HG02678 (cell line): ENCODE results near the gene USP13.
"Not testable (repeated sequence)": the region's sequence is repeated elsewhere in the genome, so short reads cannot be mapped to it uniquely, and the experiment has no call there.

Experiments used
- ATAC-seq: cut with Tn5 transposase; IDR thresholded peaks from one replicate; pipeline ENCODE4 v1.9.1; 2021; ENCODE audit warnings: mild to moderate bottlenecking, moderate library complexity; ENCODE audit not compliant: unreplicated experiment

USP13 gene

DNA sequence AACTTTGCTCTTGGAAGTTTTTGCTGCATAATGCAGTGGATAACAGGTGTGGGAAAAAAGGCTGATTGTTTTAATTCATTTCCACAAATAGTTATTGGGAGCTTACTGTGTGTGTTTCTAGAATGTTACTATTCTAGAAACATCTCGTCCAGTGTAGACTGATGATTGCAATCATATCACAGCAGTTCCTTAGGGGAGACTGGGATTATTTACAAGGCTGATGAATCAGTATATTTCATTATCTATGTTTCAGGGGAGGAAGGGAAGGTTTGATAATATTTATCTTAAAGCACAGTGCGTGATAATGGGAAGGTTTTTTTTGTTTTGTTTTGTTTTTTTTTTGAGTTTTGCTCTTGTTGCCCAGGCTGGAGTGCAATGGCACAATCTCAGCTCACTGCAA lies 2.4 kb downstream of the USP13 start:
- ATAC-seq = no peak

DNA sequence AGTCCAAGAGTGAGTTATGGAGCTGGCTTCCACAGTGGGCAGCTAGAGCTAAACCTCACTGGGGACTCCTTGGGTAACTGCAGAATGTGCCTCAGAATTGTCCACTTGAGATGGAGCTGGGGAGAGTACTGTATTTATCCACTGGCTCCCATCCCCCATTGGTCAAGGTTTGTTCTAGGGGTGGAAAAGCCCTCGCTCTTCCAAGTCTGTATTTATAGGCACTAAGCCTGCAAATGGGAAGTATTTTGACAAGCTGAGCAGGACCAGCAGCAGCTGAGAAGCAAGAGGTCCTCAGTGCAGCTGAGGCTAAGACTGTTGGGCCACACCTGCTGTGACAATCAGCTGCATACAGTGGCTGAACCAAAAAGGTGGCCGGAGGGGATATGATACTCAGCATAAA lies 5.8 kb downstream of the USP13 start:
- ATAC-seq = no peak

DNA sequence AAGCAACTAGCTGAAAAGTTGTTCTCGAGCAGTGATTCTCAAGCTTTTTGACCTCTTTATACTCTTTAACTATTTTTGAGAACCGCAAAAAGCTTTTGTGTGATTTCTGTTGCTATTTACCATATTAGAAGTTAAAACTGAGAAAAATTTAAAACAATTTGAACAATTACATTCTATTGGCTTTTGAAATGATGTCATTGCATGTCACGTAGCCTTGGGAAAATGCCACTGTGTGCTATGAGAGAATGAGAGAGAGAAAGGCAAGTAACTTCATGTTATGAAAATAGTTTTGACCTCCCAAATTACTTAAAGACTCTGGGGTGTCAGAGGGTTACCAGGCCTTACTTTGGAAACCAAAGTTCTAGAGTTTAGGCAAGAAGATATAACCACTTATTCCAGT lies 8.0 kb downstream of the USP13 start:
- ATAC-seq = no peak

DNA sequence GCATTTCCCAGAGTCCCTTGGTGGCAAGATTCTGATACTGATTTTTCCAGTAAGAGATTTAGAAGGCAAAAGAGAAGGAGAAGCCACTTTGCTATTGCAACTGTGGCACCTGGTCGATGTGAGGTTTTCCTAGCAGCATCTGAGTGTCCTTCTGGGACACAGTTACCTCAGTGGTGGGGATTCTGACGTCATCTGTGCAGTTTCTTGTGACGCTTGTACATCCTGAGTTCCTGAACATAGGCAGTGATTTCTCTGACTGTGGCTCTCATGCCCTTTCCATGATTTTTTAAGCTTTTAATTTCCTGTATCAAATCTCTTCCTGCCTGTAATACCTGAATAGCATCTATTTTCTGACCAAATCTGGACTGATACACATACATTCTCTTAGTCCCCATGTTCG lies 8.9 kb downstream of the USP13 start:
- ATAC-seq = no peak

DNA sequence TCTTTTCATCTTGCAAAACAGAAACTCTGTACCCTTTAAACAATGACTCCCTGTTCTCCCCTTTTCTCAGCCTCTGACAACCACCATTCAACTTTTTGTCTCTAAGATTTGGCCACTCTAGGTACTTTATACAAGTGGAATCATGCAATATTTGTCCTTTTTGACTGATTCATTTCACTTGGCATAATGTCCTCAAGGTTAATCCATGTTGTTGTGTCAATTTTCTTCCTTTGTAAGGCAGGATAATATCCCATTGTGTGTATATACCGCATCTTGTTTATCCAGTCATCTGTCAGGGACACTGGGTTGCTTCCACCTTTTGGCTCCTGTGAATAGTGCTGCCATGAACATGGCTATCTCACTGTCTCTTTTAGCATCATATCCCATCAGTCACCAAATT lies 10.3 kb downstream of the USP13 start:
- no peak for ATAC-seq

DNA sequence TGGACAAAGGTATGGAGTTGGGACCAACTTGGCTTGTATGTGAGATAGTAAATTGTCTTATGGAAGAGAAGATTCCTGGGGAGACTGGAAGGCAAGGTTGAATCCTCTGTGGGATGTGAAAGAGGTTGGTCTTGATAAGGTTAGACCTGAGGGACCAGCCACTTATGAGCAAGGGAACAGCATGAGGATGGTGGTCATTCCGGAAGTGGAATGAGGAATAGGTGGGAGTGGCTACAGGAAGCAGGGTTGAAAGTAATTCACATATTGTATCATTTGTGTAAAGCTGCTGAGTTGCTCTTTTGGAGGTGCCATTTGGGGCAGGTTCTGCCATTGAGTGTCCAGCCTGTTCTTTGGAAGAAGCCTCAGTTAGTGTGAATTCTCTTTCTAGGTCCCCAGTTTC lies 13.2 kb downstream of the USP13 start:
- ATAC-seq = no peak

DNA sequence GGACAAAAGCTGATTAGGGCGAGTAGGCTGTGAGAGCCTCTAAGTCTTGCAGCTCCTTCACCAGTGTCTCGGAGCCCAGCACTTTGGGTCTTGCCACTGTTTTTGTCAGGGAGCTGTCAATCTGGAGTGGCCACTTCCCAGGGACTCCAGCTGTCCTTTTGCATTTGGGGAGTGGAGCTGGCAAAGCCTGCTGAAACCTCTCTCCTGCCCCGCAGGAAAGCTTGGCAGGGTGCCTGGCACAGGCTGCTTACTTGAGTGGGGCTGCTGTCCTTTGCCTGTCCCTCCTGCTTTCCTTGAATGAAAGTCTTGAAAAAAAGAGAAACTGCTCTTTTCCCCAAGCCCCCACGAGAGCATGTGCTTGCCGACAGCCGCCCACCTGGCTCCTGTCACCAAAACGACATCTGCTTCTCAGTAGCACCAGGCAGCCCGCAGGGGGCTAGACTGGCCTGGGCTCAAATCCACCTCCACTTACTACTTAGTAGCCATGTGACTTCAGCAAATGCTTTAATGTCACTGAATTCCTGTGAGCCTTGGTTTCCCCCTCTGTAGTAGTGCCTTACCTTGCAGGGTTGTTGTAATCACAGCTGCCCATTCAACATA lies 13.7 kb downstream of the USP13 start:
- ATAC-seq = no peak

DNA sequence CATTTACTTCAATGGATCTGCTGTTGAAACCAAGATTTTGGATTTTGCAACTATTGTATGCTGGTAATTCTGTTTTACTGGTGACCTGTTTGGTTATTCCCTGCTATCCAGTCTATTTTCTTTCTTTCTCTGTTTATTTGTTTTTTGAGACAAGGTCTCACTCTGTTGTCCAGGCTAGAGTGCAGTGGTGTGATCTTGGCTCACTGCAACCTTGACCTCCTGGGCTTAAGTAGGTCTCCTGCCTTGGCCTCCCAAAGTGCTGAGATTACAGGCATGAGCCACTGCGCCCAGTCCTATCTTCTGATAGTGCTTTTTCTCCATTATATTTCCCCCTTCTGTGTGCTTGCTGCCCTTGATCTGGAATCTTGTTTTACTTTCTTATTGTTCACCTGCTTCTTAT lies 15.6 kb downstream of the USP13 start:
- ATAC-seq = no peak

DNA sequence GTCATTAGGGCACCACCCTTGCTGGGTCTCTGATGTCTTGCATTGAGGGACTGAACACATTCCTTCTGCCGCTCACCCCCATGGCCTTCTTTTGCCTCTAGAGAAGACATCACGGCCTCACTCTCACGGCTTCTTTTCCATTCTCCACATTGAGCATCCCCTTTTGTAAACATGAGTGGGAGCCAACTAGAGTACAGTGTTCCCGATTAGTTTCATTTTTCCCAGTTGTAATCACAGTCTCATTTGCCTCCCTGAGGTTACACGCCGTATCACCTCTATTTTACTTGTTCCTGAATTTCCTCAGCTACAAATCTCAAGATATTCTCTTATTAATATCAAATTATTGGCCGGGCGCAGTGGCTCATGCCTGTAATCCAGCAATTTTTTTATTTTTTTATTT lies 17.5 kb downstream of the USP13 start:
- no peak for ATAC-seq

DNA sequence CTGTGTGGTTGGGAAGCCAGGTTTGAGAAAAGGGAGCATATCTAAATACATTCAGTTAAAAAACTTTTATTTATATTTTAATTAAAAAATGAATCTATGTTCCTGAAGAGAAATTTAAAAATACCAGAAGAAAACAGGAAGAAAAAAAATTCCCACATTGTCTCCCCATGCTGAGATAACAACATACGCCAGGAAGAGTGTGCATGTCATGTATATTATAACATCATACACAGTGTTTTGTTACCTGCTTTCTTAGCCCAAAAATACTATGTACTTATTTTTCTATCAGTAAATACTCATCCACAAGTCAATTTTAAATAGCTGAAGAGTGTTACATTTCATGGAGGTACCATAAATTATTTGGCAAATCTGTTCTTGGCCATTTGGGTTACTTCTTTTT lies 18.5 kb downstream of the USP13 start:
- no peak for ATAC-seq

DNA sequence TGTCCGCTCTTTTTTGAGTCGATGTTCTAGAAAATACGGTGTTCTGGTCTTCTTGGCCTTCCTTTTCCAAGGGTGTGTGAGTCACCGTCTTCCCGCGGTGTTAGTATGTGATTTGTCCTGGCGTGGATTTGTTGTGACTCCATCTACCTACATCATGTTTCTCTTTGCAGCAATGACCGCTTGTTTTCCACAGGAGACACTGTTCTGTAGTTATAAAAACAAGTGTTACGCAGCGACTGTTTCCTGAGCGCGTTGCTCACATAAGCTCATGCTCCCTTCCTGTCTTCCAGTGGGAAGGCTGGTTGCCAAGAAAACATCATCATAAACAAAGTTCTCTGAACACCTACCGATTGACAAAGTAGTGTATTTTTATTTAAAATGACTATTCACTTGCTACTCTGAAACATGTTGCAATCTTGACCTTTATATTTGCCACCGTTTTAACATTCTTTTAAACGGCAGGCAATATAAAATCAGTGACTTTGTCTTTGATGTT lies 19.0 kb downstream of the USP13 start:
- no peak for ATAC-seq

DNA sequence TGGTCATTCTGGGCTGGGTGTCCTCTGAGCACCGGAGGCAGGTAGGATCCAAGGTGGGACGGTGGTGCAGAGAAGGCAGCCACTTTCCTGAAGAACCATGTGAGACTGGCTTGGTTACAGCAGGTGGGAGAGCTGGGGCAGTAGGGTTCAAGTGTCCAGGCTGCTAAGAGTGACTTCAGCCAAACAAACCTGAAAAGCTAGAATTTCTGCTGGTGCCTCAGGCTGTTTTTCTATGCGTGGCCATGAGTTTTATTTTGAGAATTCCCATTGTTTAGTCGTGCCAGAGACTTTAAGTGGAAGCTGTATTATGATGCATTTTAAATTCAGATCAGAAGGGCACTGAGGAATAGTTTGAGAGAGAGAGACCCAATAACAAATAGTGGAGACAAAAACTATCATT lies 20.1 kb downstream of the USP13 start:
- no peak for ATAC-seq

DNA sequence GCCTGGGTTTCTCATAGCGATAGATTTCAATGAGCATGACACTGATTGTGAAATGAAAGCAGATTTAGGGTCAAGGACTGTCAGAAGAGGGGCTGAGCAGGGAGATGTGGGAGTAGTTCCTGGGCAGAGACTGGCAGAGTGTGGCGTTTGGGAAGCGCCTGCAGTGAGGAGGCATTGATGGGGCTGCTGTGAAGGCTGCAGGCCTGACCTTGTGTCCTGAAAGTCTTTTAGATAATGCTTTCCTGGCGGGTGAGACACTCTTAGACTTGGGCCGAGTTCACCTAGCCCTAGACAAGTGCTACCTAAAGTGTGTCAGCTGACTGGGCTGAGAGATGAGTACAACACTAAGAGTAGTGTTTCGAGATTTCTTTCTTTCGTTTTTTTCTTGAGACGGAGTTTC lies 20.7 kb downstream of the USP13 start:
- no peak for ATAC-seq

DNA sequence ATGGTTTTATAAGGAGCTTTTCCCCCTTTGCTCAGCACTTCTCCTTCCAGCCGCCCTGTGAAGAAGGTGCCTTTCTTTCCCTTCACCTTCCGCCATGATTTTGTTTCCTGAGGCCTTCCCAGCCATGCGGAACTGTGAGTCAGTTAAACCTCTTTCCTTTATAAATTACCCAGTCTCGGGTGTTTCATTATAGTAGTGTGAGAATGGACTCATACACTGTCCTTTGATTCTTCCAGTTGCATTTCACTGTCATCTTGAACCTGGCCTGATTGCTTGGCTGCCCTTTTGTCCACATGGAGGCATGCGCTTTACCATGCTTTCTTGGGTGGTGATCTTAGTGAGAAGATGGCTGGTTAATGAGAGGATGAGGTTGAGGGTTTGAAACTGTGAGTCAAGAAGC lies 23.2 kb downstream of the USP13 start:
- ATAC-seq = no peak

DNA sequence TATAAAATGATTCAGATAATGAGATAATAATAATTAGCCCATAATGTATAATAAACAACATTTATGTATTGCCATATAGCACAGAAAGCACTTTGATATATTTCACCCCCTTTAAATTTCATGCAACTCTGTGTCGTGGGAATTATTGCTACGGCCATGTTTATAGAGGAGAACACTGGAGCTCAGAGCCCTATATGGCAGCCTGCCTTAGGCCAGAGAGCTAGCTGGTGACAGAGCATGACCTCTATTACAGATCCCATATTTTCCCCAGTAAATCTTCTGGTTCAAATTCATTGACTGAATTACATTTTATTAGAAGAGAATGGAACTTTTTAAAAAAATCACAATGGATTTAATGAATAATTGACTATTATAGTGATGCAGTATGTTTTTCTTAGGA lies 25.0 kb downstream of the USP13 start:
- ATAC-seq = no peak

DNA sequence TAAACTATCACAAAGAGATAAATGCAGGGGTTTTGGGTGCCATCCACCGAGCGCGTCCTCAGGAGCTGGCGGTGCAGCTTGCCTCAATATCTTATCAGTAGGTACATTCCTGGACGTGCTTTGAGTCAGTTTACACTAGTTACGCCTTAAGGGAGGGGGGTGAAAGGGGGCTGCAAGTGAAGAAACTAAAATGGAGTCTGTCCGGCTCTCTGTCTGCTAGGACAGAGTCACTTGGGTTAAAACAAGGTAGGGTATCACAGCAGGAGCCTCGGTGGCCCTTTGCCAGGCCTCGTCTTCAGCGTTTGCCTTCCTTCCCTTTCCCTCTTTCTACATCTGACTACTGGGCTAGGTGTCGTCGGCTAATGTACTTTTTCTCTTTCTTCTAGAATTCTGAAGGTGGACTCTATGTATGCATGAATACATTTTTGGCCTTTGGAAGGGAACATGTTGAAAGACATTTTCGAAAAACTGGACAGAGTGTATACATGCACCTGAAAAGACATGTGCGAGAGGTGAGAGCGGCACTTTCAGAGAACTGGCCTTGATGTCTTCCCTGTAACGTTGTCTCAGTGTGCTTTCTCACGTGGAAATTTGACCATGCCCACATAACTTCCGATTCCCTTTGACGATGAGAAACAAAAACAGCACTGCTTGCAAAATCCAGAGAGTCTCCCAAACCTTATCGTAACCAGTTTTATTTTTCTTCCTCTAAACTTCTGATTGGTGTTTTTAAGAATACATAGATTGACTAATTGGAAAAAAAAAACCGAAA lies 28.8 kb downstream of the USP13 start:
- ATAC-seq = no peak

DNA sequence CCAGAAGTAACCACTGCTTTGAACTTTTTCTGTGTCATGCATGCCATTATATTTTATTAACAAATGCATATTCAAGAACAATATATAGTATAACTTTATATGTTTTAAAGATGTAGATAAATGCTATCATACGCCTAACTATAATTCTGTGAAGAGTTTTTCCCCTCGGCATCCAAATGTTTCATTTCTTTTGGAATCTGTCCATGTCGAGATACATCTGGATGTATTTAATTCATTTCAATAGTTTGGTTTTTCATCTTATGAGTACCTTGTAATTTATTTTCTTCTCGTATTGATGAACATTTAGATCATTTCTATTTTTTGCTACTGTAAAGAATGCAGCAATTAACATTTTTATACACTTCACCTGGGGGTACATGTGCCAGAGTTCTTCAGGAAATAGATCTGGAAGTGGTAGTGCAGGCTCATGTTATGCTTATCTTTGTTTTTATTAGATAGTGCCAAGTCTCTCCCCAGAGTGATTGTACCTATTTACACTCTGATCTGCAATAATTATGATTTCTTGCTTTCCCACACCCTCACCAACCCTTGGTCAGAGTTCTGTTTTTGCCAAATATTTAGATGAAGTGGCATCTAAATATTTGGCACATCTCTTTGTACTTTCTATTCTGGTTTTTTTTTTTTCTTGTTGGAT lies 29.7 kb downstream of the USP13 start:
- ATAC-seq = no peak

DNA sequence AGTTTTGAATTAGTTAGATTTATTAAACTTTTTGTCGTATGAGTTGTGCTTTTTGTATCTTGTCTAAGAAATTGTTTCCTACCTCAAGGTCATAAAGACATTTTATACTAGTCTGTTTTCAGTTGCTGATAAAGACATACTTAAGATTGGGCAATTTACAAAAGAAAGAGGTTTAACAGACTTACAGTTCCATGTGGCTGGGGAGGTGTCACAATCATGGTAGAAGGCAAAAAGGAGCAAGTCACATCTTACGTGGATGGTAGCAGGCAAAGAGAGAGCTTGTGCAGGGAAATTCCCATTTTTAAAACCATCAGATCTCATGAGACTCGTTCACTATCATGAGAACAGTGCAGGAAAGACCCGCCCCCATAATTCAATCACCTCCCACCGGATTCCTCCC lies 30.4 kb downstream of the USP13 start:
- not testable (repeated sequence) for ATAC-seq

DNA sequence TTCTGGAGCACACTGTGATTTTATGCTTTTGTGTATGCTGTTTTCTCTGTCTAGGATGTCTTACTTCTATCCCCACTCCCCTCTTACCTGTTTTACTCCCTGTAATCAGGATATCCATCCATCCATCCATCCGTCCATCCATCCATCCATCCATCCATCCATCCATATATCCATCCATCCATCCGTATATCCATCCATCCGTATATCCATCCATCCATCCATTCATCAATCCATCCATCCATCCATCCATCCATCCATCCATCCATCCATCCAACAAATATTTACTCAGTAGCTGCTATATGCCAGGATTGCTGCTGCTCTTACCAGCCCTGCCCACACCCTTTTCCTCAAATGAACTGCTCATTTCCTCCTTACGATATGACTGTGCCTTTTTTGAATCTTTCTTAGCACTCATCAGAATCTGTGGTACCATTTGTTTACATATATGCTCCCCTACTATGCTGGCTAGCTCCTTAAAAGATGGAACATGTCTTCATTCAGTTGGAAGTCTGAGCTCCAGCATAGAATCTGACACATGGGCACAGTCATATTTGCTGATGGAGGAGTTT lies 35.2 kb downstream of the USP13 start:
- ATAC-seq = no peak

DNA sequence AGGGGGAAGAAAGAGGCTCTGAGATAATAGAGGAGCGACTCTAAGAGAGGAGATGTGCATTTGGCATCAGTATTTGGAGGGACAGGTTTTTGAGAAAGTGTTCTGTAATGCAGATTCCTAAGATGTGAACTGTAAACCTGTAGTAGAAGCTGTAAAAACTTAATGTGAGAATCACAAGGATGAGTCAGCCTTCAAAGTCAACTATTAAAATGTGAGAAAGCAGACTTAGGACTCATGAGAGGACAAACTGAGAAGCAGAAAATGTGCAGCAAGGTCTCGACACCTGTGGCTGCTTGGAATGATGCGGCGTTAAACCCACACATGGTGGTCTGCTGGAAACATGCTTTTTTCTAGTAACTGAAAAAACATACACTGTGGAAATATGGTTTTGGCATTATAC lies 36.0 kb downstream of the USP13 start:
- ATAC-seq = no peak

DNA sequence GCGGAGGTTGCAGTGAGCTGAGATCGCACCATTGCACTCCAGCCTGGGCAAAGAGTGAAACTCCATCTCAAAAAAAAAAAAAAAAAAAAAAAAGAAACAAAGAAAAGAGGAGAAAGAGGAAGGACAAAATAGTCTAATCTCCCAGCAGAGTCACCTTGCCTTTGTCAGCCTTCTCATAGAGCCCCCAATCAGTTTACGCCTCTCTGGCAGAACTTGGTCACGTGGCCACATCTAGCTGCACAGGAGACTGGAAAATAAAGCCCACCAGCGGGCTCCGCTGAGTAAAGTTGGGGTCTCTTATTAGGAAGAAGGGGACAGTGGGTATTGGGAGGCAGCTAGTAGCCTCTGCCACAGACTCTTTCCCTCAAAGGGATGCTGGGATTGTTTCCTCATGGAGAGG lies 41.9 kb downstream of the USP13 start:
- no peak for ATAC-seq
